NCI-H345 treated with DMSO at 0.1 percent for 48 hours (cell line): ENCODE results near the gene NDUFS4.
"Not testable (repeated sequence)": the region's sequence is repeated elsewhere in the genome, so short reads cannot be mapped to it uniquely, and the experiment has no call there.

Experiments used
- DNase-seq: peaks from one replicate; lab custom pipeline; 2025; ENCODE audit not compliant: unreplicated experiment; lab: John Stamatoyannopoulos, UW

Gene NDUFS4

DNA sequence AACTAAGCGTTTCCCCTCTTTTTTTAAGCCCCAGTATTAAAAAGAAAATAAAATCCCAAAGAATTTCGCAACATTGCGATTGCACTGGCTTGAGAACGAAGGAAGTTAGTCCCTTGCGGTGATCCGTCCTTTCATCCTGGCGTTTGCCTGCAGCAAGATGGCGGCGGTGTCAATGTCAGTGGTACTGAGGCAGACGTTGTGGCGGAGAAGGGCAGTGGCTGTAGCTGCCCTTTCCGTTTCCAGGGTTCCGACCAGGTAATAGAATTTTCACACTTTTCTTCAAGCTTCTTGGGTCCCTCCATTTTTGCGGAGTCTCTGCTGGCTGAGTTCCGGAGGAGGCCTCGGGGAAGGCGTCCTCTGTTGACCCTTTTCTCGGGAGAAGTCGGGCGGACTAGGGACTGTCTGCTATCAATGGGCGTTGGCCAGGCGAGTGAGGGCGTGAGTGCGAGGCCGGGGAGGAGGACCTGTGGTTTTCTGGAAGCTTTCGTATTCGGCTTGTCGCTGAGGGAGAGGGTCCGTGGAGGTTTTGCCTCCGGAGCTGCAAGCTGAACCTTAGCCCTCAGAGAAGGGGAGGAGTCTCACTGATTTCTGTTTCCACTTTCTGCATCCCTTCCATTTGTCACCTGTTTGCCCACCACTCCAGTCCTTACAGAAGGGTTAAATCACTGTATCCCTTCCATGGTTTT lies at the start of gene NDUFS4:
Gene NDUFS4 (plus strand): TSS at position 134 of the 686 bp plus-strand sequence. CDS start 24 bp downstream, at position 158.
- peak; percentile 71 for DNase-seq

DNA sequence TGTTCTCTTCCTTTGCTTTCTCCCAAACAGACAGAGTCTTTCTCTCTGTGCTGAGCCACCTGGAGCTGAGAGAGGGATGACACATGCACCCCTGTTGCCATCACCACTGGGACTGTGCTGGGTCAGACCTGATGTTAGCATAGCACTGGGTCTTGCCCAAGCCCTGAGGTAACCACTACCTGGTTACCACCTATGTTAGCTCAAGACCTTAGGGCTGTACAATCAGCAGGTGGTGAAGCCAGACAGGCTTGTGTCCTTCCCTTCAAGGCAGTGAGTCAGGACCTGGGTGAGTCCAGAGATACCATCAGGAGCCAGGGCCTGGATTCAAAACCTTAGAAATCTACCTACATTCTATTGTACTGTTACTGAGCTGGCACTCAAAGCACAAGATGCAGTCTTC lies 47.9 kb upstream of the NDUFS4 start:
- DNase-seq, result no peak

DNA sequence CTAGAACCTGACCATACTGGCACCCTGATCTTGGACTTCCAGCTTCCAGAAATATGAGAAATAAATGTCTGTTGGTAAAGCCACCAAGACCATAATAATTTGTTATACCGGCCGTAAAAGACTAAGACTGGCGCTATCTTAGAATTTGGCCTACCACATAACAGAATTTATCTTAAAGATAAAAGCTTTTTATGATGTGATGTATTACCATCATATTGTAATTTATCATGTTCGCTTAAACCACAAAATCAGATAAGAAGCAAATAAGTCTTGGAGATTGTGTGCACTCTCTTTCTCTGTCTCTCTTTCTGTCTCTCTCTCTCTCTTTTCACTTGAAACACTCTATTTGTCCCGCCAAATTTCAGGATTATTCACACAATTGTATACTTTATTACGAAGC lies 44.5 kb upstream of the NDUFS4 start:
- DNase-seq, result no peak

DNA sequence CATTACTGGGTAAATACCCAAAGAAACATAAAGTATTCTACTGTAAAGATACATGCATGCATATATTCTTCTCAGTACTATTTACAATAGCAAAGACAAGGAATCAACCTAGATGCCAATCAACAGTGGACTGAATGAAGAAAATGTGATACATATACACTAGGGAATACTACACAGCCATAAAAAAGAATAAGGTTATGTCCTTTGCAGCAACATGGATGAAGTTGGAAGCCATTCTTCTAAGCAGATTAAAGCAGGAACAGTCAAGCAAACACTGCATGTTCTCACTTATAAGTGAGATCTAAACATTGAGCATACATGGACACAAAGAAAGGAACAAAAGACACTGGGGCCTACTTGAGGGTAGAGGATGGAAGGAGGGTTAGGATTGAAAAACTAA lies 39.6 kb upstream of the NDUFS4 start:
- DNase-seq, result no peak

DNA sequence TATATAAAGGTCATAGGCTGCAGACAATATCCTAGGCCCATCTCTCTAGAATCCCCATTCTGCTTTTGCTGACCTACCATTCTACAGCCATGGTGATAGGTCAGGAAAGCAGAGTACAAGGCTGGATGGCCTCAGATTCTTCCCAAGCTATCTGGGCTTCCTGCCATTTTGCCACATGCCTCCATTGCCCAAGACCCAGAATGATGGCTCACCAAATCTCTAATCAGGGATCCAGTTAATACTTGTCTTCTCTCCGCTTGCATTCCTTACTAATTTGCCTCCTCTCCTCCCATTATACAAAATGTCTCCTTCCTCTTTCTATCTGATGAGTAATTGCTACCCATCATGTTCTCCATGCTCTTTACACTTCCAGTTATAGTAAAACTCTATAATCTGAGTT lies 22.7 kb upstream of the NDUFS4 start:
- no peak for DNase-seq

DNA sequence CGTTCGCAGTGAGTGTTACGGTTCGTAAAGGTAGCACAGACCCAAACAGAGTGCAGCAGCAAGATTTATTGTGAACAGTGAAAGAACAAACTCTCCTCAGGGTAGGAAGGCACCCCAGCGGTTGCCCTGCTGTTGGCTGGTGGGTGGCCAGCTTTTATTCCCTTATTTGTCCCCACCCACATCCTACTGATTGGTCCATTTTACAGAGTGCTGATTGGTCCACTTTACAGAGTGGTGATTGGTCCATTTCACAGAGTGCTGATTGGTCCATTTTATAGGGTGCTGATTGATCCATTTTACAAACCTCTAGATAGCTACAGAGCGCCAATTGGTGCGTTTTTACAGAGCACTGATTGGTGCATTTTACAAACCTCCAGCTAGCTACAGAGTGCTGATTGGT lies 19.7 kb upstream of the NDUFS4 start:
- not testable (repeated sequence) for DNase-seq

DNA sequence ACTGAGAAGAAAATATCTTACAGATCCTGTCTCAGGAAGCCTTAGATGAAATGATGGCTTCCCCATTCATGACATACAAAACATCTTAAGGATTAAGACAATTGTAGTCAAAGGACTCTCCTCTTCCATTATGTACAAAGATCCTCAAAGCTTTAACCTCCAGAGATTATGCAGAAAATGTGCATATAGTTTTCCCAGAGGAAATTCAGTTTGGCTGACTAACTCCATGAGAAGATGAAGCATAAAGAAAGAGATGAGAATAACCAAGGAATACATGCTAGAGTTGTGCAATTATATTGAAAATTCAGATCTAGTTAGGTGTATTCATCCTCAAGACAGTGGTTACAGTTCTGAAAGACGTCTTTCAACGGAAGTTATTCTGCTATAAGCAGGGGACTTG lies 18.6 kb upstream of the NDUFS4 start:
- no peak for DNase-seq

DNA sequence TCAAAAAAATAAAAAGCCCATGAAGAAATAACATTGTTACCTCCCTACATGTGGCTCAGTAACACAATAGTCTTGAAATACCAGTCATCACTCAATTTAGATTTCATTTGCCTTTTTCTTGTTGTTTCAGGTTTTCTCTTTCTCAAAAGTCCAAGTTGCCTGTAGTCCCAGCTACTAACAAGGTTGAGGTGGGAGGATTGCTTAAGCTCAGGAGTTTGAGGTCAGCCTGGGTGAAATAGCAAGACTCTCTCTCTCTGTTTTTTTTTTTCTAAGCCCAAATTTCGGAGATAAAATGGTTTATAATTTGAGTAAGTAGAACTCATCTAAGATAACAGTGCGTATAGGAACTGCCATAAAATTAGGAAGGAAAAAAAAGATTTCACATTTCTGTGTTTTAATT lies 17.5 kb upstream of the NDUFS4 start:
- DNase-seq, result no peak

DNA sequence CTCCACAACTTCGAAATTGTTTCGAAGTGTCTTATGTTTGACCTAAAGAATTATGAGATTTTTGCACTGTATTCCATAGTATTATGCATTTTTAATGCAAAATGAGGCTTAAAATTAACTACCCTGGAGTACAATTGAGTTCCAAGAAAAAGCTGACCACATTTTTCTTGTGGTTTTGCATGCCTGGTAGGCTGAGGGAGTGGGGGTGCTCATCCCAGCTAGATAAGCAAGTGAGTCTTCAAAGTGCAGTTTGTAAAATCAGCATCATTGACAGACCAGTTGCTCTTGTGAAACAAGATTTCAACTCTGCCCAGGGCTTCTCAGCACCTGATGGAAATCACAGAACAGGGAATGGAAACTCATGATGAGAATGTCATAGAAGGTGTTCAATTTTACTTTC lies 17.0 kb upstream of the NDUFS4 start:
- no peak for DNase-seq

DNA sequence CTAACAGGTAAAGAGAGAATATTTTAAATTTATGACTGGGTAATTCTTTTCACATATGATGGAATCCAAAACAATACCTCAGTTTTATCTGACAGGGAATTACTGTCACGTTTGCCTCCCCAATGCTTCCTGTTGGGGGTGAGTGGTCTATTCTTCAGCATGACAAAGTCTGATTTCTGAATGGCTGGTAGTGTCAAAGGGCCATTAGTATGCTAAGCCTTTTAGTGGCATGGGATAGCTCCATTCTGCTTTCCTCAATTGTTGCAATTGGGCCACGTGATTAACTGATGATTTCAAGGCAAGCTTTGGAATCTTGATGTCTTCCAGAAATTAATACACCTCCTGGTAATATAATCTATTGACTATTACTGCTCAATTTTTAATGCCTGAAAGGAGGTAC lies 14.7 kb upstream of the NDUFS4 start:
- DNase-seq, result no peak

DNA sequence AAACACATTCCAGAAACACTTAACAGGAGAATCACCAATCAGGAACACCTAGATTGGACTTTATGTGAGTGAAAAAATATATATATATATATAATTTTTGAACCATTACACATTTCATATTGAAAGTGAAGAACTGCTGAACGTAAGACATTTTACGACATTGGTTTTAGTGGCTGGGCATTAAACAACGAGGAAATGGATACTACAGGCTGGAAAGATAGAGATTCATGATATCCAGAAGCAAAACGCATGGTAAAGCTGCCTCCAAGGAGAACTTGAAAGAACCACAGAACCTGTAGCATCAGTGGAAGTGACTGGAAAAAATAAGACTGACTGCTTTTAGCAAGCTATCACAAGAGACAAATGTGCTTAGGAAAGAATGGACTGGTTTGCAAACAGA lies 13.2 kb upstream of the NDUFS4 start:
- no peak for DNase-seq

DNA sequence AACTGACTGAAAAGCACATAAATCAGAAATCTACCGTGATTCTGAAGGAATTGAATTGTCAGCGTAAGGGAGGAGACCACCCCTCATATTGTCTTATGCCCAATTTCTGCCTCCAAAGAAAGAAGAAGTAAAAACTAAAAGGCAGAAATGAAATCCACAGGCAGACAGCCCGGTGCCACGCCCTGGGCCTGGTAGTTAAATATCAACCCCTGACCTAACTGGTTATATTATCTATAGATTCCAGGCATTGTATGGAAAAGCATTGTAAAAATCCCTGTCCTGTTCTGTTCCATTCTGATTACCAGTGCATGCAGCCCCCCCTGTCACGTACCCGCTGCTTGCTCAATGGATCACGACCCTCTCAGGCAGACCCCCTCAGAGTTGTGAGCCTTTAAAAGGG lies 11.9 kb upstream of the NDUFS4 start:
- not testable (repeated sequence) for DNase-seq

DNA sequence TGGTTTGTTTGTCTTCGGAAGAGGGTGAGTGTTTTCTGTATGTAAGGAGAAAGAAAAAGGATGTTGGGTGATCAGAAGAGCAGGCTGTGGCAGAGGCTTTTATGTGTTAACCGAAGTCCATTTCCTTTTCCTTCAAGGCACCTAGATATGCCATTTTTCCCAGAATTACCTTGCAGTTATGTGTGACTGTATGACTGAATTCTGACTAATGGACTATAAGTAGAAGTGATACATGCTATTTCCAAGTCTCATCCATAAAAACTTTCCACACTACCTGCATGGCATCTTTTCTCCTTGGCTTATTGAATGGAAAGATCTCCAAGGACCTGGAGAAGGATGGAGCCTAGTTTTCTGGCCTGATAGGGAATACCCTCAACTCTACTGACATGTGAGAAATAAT lies 10.6 kb upstream of the NDUFS4 start:
- no peak for DNase-seq

DNA sequence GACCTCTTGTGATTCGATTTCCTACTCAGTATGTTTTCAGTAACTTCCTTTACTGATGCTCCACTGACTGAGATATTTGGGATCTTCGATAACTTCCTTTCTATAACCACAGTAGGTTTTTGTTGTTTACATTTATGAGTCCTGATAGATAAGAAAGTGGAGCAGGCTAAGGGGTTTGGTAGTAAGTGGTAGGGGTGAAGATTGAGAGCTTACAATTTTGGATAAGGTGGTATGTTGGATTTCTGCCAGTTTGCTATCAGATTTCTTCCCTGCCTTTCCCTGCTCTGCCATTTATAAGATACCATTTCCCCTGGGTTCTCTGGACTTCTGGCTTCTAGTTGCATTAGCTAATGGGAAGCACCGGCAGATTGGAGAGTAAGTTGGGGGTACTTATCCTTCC lies 7.9 kb upstream of the NDUFS4 start:
- DNase-seq, result no peak

DNA sequence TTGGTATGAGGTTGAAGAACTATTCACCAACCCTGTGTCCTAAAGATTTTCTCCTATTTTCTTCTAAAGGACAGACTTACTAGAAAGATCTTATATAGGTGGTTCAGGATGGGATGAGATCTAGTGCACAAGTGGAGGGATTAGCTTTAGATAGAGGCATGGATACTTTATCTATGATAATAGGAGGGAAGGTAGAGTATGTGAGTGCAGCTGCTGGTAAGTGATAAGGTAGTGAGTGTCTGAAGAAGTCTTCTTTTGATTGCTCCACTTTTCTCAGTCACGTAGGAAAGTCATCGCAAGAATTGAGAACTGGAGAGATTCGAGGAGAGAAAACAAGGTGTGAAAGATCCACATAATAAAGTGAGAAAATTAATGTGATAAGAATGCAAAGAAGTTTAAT lies 6.0 kb upstream of the NDUFS4 start:
- DNase-seq, result no peak

DNA sequence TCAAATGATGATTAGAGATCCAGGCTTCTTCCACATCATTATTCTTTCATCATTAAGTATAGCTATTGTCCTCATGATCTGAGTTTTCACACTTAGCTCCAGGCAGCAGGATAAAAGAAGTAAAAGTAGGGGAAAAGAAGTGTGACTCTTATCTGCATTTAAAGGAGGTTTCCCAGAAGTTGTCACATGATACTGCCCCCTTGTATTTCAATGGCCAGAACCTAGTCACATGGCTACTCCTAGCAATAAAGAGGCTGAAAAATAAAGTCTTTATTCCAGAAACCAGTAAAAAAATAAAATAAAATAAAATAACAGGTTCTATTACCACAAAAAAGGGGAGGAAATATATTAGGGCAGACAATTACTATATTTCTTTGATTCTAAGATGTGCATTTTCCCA lies 5.3 kb upstream of the NDUFS4 start:
- DNase-seq, result no peak

DNA sequence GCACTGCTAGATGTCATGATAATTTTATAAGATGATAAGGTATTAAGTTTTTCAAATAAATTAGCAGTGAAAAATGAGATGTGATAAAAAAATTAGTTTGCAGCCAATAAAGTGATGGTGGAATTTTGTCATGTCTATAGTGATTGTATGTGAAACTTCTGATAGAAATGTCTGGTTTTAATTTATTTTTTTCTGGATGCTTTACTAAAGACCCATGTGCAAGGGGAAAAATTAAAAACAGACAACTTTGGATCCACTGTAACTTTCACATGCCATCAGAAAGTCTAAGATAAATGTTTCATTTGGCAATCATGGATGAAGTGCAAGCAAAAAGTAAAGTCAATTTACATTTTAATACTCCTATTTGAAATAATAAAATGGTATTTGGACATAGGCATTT lies 4.4 kb upstream of the NDUFS4 start:
- DNase-seq, result no peak

DNA sequence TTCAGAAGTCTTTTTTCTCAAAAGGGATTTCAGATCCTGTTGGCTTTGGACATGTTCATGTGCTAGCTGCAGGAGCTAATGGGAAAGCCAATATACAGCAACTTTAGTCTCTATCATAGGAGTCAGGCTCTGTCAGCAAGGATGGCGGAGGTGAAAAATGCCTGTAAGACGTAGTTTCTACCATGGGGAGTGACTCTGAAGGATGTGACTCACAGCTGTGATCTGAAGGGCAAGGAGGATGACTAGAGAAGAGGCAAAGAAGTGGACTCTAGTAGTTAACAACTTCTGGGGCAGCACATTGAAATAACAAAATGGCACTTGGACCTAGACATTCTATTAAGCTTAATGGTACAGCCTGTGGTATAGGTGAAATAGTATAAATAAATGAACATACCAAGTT lies 3.1 kb upstream of the NDUFS4 start:
- no peak for DNase-seq

DNA sequence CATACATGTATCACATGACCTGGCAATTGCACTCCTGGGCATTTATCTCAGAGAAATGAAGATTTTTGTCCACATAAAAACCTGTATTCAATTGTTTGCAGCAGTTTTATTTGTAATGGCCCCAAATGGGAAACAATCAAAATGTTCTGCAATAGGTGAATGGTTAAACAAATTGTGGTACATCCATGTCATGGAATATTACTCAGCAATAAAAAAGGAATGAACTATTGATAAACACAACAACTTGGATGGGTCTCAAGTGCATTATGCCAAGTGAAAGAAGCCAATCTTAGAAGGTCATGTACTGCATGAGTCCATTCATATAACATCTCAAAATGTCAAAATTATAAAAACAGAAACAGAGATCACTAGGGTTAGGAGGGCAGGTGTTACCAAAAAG lies 1.5 kb upstream of the NDUFS4 start:
- no peak for DNase-seq

DNA sequence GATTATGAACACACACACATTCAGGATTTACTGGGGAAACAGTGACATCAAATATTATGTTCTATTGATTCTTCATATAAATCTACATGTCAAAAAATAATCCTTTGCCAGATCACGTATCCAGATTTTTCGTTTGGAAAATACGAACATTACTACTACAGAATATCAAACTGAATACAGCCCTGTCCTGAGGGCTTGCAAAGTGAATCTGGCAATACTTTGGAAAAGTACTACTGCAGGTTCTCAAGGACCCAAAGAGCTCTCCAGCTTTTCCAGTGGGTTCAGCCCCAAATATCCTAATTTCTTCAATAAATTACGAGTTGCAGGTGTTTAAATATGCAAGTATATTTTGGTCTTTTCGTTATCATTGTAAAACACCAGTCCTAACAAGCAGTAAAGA lies 411 bp upstream of the NDUFS4 start:
- no peak for DNase-seq

DNA sequence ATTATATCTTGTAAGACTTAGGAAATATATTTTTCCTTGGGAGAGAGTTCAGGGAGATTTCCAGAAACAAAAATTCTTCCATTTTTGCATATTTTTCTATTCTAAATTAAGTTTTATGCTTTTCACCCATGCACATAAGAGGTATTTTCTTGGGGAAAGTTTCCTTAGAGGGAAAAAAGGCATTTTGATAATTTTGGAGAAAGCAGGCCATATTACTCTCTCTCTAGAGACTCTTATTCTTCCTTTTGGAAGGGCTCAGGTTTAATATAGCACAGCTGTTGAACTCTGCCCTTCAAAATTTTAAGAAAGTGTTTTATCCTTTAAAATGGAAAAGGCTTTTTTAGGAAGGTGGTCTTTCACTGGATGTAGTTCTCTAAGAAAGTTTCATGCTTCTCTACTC lies 8.0 kb downstream of the NDUFS4 start:
- DNase-seq, result no peak

DNA sequence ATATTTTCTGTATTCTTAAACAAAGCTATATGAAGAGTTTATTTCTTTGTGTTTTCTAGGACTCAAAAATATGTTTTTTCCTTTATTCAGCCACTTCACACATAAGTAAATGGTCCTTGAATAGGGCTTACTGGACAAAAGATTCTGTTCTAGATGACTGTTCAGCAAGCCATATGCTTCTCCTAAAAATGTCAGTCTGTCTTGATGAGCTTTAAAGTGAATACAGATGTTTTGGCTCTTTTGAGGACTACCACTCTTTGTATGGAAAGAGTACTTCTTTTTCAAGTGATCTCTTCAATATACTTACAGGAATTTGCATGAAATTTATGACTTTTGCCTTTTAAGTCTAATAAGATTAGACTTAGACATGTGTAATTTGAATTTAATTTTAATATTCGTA lies 8.4 kb downstream of the NDUFS4 start:
- DNase-seq, result no peak

DNA sequence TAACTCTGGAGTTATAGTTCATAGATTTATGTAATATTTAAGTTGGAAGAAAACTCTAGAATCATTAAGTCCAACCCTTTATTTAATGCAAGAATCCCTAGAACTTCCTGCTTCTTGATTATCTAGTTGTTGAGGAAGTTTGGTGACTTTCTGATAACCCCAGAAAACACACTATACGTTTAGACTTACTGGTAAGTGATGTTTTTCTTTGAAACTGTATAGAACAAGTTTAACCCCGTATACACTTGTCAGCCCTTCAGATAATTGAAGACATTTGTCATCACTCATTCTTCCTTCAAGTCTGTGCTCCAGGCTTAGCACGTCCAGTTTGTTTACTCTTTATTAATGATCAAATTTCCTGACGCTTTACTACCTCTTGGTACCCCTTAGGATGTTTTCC lies 9.0 kb downstream of the NDUFS4 start:
- DNase-seq, result no peak

DNA sequence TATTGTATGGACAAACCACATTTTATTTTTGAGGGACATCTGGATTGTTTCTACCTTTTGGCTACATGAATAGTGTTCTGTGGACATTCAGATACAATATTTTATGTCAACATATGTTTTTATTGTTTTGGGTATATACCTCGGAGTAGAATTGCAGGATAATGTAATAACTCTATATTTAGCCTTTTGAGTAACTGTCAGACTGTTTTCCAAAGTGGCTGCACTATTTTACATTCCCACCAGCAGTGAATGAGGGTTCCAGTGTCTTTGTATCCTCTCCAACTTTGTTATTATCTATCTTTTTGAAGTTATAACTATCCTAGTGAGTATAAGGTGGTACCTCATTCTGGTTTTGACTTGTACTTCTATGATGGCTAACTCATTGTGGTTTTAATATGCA lies 11.0 kb downstream of the NDUFS4 start:
- DNase-seq, result no peak
